ENCODE data around the gene DDX41.
"Not testable (repeated sequence)": the region's sequence is repeated elsewhere in the genome, so short reads cannot be mapped to it uniquely, and the experiment has no call there.

DDX41 gene

DNA sequence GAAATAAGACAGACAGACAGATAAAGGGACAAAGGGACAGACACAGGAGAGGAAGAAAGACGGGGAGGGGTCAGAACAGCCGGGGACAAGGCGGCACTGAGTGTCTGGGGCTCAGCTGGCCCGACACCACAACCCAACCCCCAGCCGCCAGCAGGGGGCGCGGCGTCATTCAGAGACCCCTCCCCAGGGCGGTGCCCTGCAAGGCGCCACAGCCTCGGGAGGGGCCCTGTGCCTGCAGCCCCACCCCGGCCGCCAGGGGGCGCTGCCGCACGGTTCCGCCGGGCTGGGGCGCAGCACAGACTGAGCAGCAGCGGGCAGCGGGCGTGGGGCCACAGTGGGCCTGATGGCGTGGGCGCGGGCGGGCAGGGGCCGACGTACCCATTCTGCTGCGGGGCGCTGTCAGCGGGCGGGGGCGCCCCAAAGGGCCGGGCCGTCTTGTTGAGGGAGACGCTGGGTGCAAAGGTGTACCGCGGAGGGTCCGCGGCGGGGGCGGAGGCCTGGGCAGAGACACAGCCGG is 25.3 kb downstream of the DDX41 start:
- DNase-seq (ENCODE audit: low read depth, low spot score) = peak; percentile 75
- H3K4me3 ChIP-seq (ENCODE audit: low read length) = no peak overlapping the region

DNA sequence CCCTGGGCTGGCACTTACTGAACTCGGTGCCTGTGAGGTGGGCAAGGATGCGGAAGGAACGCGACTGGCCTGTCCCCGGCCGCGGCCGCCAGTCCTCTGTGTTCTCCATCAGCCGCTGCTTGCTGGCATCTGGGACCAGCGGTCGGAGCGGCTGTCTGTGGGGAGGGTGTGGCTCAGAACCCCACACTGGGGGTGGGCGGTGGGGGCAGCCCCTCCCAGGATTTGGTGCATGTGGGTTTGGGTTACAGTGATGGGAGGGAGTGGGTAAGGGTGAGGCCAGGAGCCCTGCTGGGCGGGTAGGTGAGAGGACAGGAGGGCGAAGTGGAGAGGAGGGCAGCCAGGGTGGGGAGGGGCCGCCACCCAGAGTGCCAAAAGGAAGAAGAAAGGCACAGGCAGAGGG is 25.8 kb downstream of the DDX41 start:
- DNase-seq (ENCODE audit: low read depth, low spot score) = no peak
- H3K4me3 ChIP-seq (ENCODE audit: low read length) = no peak overlapping the region

DNA sequence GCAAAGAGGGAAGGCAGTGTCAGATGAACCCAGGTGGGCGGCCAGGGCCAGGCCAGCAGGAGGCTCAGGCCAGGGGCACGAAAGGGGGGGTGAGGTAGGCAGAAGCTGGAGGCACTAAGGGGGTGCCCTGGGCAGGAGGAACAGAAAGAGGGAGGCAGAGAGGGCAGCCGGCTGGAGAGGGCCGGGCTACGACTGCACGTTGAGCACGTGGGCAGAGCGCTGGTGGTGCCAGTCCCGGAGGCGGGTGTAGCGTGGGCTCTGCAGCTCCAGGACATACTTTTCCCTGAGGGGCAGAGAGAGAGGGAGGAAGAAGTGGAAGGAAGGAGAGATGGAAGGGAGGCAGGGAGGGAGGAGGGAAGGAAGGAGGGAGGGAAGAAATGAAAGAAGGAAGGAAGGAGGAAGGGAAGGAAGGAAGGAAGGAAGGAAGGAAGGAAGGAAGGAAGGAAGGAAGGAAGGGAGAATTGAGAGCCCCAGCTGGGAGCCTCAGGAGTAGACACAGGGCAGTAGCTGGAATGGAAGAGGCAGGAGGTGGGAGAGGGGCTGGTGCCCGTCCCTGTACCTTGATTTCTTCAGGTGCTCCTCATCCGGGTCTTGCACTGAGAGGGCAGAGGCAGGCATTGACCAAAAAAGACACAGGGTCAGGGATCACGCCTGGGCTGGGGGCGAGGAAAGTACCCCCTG is 26.3 kb downstream of the DDX41 start:
- DNase-seq (ENCODE audit: low read depth, low spot score) = no peak
- no peak overlapping the region for H3K4me3 ChIP-seq (ENCODE audit: low read length)

DNA sequence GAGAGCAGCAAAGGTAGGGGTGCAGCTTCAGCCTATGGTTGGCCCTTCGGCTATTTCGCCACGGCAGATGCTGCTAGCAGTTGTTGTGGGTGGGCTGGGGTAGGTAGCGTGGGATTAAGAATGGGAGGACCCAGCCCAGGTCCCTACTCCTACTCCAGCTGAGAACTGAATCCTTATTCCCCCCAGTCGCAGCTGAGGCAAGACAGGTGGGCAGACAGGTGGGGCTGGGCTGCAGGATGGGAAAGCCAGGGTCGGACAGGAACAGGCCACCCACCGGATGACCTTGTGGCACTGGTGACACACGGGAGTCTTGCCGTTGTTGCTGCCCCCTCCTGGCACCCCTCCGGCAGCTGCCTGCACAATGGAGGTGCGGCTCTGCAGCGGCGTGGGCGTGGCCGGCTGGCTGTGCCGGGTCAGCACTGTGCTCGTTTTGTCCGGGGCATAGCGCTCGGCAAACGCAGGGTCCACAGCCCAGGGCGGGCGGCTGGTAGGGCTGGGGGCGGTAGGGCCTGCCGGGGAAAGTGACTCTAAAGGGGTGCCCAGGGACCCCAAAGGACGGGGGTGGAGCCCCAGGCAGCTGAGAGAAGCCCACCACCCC is 27.5 kb downstream of the DDX41 start:
- no peak for DNase-seq (ENCODE audit: low read depth, low spot score)
- H3K4me3 ChIP-seq (ENCODE audit: low read length) = no peak overlapping the region

DNA sequence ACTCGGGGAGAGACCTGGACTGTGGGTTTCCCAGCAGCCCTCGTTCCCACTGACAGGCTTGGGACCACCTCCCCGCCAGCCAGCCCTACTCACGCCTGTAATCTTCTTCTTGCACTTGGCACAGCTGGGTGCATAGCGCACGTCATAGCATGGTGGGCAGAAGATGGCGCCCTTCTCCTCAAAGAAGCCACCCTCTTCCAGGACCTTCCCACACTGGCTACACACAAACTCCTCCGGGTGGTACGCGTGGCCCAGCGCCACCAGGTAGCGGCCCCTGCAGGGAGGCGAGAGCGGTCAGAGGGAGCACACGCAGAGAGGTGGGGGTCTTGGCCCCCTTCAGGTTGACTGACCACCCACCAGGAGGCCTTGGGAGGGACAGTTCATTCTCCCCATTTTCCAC is 28.8 kb downstream of the DDX41 start:
- no peak overlapping the region for H3K4me3 ChIP-seq (ENCODE audit: low read length)
- no peak for DNase-seq (ENCODE audit: low read depth, low spot score)

DNA sequence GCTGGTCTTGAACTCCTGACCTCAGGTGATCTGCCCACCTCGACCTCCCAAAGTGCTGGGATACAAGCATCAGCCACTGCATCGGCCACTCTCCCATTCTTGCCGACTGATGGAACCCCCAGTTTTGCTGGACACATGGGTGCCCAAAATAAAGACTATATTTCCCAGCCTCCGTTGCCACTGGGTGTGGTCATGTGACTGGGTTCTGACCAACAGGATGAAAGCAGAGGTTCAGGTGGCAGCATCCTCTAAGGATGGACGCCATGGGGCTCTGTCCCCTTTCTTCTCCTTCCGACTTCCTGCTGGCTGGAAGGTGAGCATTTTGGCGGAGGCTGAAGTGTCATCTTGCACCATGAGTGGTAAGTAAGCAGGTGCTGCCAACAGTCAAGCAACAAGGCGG is 29.6 kb downstream of the DDX41 start:
- H3K4me3 ChIP-seq (ENCODE audit: low read length) = no peak overlapping the region
- DNase-seq (ENCODE audit: low read depth, low spot score) = no peak

DNA sequence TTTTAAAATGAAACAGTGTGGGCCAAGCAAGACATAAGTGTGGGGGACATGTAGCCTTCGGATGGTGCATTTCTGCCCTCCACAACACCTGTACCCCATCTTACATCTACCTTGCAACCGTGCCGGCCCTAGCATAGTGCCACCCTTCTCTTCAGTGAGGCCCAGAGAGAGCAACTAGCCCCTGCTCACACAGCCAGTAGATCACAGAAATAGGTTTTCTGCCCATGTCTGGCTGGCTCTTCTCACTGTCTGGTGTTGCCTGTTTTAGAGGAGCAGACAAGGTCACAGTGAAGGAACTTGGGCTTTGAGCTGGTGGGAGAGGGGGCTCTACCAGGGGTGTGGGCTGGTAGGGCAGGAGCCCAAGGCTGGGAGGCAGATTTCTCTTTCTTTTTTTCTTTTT is 30.5 kb downstream of the DDX41 start:
- no peak overlapping the region for H3K4me3 ChIP-seq (ENCODE audit: low read length)
- DNase-seq (ENCODE audit: low read depth, low spot score) = no peak

DNA sequence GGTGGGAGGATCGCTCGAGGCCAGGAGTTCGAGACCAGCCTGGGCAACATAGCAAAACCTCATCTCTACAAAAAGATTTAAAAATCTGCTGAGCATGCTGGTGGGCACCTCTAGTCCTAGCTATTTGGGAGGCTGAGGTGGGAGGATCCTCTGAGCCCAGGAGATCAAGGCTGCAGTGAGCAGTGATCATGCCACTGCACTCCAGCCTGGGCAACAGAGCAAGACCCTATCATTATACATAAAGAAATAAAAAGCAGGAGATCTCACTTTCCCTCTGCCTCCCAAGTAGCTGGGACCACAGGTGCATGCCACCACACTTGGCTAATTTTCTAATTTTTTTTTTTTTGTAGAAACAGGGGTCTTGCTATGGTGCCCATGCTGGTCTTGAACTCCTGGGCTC is 31.0 kb downstream of the DDX41 start:
- DNase-seq (ENCODE audit: low read depth, low spot score); H3K4me3 ChIP-seq (ENCODE audit: low read length): not testable (repeated sequence)

DNA sequence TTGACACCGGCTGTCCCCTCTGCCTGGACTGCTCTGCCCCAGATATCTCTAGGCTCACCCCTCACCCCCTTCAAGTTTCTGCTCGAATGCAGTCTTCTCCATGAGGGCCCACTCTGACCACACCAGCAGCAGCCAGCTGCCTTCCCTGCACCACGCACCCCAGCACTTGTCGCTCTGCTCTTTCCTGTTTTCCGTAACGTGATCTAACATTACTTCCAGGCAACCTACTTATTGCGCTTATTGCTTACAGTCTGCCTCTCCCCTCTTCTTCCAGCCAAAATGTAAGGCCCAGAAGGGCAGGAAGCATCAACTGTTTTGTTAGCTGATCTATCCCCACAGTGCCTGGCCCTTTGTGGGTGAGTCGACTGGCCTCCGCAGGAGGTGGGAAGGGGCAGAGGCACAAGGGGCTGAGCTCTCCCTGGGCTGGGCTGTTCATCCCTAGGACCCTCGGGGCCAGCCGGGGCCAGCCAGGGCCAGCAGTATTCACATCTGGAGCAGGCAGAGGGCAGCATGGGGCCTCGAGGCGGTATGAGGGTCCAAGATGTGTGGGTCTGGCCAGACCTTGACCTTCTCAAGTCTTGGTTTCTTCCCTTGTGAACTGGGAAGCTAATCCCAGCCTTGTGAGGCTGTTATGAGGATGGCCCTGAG is 31.7 kb downstream of the DDX41 start:
- DNase-seq (ENCODE audit: low read depth, low spot score) = no peak
- no peak overlapping the region for H3K4me3 ChIP-seq (ENCODE audit: low read length)

DNA sequence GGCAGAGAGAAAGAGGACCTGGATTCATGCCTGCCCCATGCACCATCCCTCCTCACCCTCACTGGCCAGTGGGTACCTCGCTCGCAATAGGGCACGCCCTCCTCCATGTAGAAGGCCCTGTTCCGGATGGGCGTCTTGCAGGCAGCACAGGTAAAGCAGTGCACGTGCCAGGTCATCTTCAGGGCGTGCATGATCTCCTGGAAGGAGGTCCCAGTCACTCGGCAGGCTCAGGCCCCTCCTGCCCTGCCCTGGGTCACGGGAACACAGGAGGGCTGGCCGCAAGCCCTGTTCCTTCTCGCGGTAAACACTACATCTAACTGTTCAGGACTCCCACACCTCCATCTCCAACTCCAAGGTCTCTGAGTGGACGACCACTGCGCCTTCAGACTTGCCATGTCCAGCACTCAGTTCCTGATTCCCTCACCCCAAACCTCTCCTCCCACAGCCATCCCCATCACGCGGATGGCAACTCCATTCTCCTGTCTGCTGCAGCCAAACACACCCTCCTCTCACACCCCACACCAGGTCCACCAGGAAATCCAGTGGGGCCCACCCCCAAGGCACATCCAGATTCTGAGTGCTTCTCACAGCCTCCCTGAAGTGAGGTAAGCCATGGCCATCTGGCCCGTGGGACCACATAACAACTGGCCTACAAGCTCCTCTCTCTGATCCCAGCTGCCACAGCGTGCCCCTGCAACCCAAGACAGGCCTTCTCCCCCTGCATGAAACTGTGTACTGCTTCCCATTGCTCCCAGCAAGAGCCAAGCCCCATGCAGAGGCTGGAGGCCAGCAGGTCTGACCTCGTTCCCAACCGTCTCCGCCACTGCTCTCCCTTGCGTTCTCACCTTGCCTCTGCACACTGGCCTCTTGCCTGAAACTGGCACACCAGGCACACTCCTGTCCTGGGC is 32.5 kb downstream of the DDX41 start:
- DNase-seq (ENCODE audit: low read depth, low spot score) = no peak
- H3K4me3 ChIP-seq (ENCODE audit: low read length) = no peak overlapping the region

DNA sequence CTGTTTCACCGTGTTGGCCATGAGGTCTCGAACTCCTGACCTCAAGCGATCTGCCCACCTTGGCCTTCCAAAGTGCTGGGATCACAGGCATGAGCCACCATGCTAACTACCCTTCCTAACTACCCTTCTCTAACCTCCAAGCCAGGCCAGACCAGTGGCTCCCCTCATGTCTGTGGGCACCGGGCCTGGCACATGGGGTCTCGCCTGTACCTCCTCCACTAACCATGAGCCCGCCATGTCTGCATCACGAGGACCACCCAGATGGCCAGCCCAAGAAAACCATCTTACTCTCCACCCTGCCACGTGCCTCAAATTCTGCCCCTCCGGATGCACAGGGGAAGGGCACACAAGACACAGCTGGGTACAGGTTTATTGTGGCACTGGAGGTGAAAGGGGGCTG is 33.7 kb downstream of the DDX41 start:
- DNase-seq (ENCODE audit: low read depth, low spot score) = no peak
- H3K4me3 ChIP-seq (ENCODE audit: low read length) = no peak overlapping the region

DNA sequence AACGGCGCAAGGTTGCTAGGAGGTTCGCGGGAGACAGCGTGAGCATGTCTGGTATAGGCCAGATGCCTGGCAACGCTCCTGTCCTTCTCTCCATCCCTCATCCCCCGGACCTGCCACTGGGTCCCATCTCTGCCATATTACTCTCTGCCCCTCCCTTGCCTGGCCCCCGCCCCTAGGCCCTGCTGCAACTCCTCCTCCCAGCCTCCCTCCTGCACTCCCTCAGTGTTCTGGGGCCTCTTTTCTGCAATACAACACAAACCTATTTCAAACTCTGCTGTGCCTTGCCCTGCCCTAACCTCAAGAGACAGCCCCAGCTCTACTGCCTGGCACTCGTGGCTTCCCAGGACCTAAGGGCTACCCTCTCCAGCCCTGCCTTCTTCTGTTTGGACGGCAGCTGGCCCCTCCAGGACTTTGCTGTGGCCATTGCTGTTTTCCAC is 34.4 kb downstream of the DDX41 start:
- H3K4me3 ChIP-seq (ENCODE audit: low read length) = no peak overlapping the region
- no peak for DNase-seq (ENCODE audit: low read depth, low spot score)

DNA sequence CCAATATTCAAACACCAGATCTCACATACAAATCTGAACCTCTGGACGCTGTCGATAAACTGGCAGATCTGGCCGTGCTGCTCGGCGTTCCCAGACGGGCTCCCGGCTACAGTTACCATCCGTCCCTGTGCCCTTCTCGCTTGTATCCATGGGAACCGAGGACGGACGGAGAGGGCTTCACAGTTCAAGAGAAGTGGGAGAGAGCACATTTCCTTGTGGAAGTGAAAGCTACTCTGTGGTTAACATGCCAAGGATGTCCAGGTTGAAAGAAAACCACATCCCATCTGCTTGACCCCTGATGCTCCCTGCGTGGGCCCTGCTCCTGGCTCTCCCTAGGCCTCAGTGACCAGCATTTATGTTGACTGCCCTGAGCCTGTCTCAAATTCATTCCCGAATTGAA is 37.0 kb downstream of the DDX41 start:
- H3K4me3 ChIP-seq (ENCODE audit: low read length) = no peak overlapping the region
- DNase-seq (ENCODE audit: low read depth, low spot score) = no peak

DNA sequence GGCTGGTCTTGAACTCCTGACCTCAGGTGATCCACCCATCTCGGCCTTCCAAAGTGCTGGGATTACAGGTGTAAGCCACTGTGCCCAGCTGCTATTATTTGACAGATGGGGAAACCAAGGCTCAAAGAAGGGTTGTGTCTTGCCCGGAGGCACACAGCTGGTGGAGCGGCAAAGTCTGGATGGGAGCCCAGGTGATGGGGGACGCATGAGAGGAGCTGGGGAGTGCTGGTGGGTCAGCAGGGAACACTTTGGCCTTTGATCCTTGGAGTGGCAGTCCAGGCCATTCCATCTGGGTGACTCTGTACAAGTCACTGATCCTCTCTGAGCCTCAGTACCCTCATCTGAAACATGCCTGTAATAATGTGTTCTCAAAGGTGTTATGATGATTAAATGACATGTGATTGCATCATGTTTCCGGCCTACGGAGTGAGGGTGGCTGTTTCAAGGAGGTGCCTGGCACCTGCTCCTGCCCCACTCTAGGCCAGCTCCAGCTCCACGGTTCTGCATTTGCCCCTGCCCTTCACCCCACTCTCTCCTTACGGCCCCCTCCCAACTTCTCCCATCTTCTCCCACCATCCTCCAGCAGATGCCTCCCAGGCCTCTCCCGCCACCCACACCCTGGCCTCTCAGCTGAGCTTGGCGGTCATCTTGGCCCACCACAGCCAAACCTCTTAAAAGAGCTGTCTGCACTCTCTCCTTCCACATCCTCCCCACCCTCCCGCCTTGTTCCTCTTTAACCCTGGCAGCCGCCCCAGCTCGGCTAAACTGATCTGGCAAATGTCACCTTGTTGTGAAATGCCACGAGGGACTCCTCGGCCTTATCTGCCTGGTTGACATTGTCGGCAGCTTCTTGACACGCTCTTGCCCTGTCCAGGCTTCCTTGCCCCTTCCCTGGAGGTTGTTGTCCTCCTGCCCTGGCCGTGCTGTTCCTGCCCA is 37.8 kb downstream of the DDX41 start:
- peak; percentile 42 for DNase-seq (ENCODE audit: low read depth, low spot score)
- H3K4me3 ChIP-seq (ENCODE audit: low read length) = no peak overlapping the region

DNA sequence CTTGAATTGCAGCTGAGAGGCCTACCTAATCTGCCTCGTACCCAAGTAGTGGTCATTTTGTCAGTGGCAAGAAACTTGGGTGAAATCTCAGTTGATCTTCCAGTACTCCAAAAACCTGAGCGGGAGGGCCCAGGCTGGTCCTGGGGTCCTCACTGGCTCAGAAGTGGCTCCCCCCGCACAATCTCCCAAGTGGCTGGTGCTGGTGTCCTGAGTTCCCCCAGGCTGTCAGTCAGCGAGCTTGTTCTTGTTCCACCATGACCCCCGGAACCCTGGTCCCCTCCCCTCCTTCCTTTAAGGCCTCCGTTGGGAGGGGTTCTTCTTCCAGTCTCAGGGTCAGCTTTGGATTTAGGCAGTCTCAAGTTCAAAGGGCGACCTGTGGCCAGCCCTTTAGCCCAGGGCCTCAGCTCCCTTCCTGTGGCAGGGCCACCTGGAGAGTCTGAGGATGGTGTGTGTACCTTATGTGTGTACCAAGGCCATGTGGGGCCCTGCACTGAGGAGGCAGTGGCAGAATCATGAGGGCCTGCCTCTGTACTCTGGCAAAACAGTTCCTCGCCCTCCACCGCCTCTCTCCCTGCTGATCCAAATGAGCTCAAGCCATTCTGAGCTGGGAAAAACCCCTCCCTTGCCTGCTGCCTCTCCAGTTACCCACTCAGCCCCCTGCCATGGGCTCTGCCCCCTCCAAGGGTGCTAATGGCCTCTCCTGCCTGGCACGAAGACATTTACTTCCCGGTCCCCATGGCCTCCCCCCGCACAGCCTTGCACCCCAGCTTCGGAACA is 38.9 kb downstream of the DDX41 start:
- no peak for DNase-seq (ENCODE audit: low read depth, low spot score)
- no peak overlapping the region for H3K4me3 ChIP-seq (ENCODE audit: low read length)

DNA sequence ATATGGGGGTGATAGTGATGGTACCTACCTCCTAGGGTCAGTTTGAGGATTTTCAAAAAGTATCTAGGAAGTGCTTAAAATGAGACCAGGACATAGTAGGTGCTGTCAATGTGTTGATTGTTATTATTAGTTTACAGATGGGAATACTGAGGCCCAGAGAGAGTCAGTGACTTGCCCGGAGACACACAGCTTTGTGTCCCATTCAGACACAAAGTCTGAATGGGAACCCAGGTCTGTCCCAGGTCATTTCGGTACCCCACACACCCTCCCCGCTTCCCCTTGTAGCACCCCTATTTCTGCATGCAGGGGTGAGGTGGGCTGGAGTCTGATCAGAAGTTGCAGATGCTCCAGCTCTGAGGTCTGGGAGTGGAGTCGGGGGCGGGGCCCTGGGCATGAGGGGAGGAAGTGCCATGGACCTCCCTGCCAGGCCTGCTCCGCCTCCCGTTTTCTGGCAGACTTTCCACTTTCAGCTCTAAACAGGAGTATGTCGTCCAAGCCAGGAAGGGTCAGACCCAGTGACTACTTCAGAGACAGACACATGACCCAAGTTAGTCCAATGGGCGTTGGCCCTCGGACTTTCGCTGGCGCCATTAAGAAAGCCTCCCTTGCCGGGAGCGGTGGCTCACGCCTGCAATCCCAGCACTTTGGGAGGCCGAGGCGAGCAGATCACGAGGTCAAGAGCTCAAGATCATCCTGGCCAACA is 40.1 kb downstream of the DDX41 start:
- H3K4me3 ChIP-seq (ENCODE audit: low read length) = no peak overlapping the region
- DNase-seq (ENCODE audit: low read depth, low spot score) = no peak
